ENCODE results near the gene DAO. TPM values are rescaled to one million over a fixed set of nuclear protein-coding genes. Genes with fewer than 3 reads are reported as not detected.

The DAO gene
- polyA plus RNA-seq, 1 donor from 2014 or later = not detected

DNA sequence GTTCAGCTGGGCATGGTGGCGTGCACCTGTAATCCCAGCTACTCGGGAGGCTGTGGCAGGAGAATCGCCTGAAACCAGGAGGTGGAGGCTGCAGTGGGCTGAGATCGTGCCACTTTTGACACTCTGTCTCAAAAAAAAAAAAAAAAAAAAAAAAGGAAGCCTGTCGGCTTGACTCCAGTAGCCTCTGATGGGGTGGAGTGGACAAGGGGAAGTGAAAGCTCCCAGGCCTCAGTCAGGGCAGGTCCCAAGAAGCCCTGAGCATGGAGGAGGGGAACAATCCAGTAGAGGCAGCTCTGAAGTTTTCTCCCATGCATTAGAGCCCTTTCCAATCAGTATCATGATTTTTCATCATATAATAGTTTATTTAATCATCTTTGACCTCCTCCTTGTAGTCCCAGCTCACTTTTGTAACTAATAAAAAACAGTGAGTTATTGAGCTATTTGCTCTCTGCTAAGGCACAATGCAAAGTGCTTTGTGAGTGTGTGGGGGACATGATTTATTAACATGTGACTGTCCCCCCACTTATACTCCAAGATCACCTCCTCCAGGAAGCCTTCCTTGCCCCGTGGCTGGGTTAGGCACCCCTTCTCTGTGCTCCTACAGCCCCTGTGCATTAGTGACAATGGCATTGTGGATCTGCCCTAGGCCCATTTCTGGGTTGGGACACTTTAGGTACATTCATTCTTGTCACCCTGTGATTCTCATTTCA lies 17.9 kb upstream of the DAO start:
- Histone ChIP-seq H3F3A (ENCODE audit: insufficient read depth, low read length, poor library complexity, severe bottlenecking) (no peaks in the 10 kb centered on the region), H3K79me2 (replicated peaks; ENCODE audit: insufficient read depth, low read length) (no peaks in the 10 kb centered on the region), H3K27me3 (ENCODE audit: insufficient read depth, low read depth, low read length) (no peaks in the 10 kb centered on the region), H2AFZ (ENCODE audit: low read depth, low read length) (no peak overlapping the region), H3K36me3 (ENCODE audit: insufficient read depth, low read length) (no peaks in the 10 kb centered on the region), H4K20me1 (ENCODE audit: insufficient read depth) (no peaks in the 10 kb centered on the region), H3K9me2 (ENCODE audit: insufficient read depth, low read length) (no peaks in the 10 kb centered on the region), H3K9ac (ENCODE audit: low read length) (no peak overlapping the region), H3K27ac (ENCODE audit: low read length) (no peak overlapping the region), H3K4me3 (ENCODE audit: low read length) (no peak overlapping the region), H3K4me2 (ENCODE audit: low read length) (no peak overlapping the region), H3K9me3 (ENCODE audit: low read length) (no peaks in the 10 kb centered on the region)
- TF ChIP-seq EZH2 (IDR thresholded peaks at IDR 0.05; ENCODE audit: borderline replicate concordance, insufficient read depth, low read length, poor library complexity, severe bottlenecking) (no peak), MXI1 (conservative IDR thresholded peaks at IDR 0.05; ENCODE audit: poor library complexity, severe bottlenecking) (no peak), REST (IDR thresholded peaks at IDR 0.05; ENCODE audit: borderline replicate concordance) (no peak), EP300 (conservative IDR thresholded peaks at IDR 0.05; ENCODE audit: poor library complexity, severe bottlenecking) (no peak), SMC3 (conservative IDR thresholded peaks at IDR 0.05; ENCODE audit: poor library complexity) (no peak), CTCF (IDR thresholded peaks at IDR 0.05; ENCODE audit: poor library complexity, severe bottlenecking) (no peak), RAD21 (conservative IDR thresholded peaks at IDR 0.05) (no peak), POLR2AphosphoS5 (IDR thresholded peaks at IDR 0.05) (no peak), TAF1 (IDR thresholded peaks at IDR 0.05; ENCODE audit: low read depth) (no peak)

DNA sequence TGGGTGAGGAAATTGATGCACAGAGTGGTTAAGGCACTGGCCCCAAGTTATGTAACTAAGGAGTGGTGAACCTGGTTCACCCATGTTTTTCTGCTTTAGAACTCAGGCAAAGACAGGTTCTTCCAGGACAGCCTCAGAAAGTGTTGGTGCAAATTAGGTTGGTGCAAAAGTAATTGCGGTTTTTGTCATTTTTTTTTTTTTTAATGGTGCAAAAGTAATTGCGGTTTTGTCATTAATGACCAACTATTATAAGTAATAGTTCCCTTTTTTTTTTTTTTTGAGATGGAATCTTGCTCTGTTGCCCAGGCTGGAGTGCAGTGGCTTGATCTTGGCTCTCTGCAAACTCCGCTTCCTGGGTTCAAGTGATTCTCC lies 17.3 kb upstream of the DAO start:
- Histone ChIP-seq H3K4me2 (ENCODE audit: low read length) (no peak overlapping the region), H3K27me3 (ENCODE audit: insufficient read depth, low read depth, low read length) (no peaks in the 10 kb centered on the region), H2AFZ (ENCODE audit: low read depth, low read length) (no peak overlapping the region), H4K20me1 (ENCODE audit: insufficient read depth) (no peaks in the 10 kb centered on the region), H3K9me3 (ENCODE audit: low read length) (no peaks in the 10 kb centered on the region), H3K27ac (ENCODE audit: low read length) (no peak overlapping the region), H3K36me3 (ENCODE audit: insufficient read depth, low read length) (no peaks in the 10 kb centered on the region), H3K9ac (ENCODE audit: low read length) (no peak overlapping the region), H3F3A (ENCODE audit: insufficient read depth, low read length, poor library complexity, severe bottlenecking) (no peaks in the 10 kb centered on the region), H3K9me2 (ENCODE audit: insufficient read depth, low read length) (no peaks in the 10 kb centered on the region), H3K4me3 (ENCODE audit: low read length) (no peak overlapping the region), H3K79me2 (replicated peaks; ENCODE audit: insufficient read depth, low read length) (no peaks in the 10 kb centered on the region)
- TF ChIP-seq TAF1 (IDR thresholded peaks at IDR 0.05; ENCODE audit: low read depth) (no peak), POLR2AphosphoS5 (IDR thresholded peaks at IDR 0.05) (no peak), RAD21 (conservative IDR thresholded peaks at IDR 0.05) (no peak), EP300 (conservative IDR thresholded peaks at IDR 0.05; ENCODE audit: poor library complexity, severe bottlenecking) (no peak), SMC3 (conservative IDR thresholded peaks at IDR 0.05; ENCODE audit: poor library complexity) (no peak), CTCF (IDR thresholded peaks at IDR 0.05; ENCODE audit: poor library complexity, severe bottlenecking) (no peak), MXI1 (conservative IDR thresholded peaks at IDR 0.05; ENCODE audit: poor library complexity, severe bottlenecking) (no peak), REST (IDR thresholded peaks at IDR 0.05; ENCODE audit: borderline replicate concordance) (no peak), EZH2 (IDR thresholded peaks at IDR 0.05; ENCODE audit: borderline replicate concordance, insufficient read depth, low read length, poor library complexity, severe bottlenecking) (no peak)

Measured in neural cell (in vitro differentiated cells).